ENCODE results near the gene CD247.

CD247 gene

DNA sequence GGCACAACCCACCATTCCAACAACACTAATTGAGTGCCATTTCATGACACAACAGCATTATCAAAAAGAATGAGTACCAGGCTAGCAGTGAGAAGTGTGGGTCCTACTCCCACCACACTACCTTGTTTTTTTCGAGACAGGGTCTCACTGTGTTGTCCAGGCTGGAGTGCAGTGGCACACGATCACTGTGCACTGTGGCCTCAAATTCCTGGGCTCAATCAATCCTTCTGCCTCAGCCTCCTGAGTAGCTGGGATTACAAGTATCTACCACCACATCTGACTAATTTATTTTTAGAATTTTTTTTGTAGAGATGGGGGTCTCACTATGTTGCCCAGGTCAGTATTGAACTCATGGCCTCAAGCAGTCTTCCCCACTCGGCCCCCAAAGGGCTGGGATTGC is 30.7 kb downstream of the CD247 start:
- DNase-seq = no peak

GRCh38 chr1:167486090-167486824 is 32.1 kb downstream of the CD247 start:
- peak in 1 of 2 donors; percentile 33 for DNase-seq

DNA sequence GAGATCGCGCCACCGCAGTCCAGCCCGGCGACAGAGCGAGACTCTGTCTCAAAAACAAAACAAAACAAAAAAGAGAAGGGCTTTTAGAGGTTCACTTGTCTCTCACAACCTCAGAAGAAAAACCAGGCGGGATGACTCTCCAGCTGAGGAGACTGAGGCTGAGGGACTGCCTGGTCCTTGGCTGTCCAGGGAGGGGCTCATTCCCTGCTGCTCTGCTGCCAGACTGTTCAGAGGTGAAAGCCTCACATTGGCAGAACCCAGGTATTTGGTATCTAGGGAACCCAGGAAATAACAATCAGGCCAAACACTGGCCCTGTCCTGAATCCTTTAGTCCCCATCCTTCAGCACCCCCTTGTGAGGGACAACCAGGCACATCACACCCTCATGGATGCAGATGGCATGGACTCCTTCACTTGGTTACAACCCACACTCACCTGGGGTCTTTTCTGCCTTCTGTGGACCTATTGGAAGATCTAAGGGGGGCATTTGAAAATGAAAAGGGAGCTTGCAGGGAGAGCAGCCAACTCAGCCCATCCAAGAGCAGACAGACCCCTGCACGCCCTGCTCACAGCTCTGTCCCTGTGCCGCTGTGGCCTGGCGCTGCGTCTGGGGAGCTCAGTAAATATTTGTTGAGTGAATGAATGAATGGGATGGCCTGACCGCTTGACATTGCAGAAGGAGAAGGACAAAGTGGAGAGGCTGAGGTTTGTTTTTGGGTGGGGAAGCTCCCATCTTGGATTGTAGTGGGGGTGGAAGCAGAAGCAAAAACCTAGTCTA is 33.4 kb downstream of the CD247 start:
- DNase-seq = no peak

DNA sequence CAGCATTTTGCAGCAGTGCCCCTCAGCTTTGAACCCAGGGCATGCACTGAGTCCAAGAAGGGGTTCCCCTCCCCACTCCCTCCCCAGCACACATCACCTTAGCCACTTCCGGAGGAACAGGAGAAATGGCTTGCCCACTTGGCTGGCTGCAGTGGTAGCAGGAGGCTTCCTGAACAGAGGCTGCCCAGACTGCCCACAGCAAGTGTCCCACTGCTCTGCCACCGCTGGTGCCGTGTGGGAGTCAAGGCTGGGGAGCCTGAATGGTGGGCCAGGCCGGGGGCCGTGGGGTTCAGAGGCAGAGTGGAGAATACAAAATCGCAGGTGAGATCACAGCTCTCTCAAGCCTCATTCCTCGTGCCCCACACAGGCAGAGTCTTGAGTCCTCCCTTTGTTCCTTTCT is 34.5 kb downstream of the CD247 start:
- DNase-seq = no peak

GRCh38 chr1:167482184-167482583 is 36.1 kb downstream of the CD247 start:
- peak; percentile 38 to 48 for DNase-seq

GRCh38 chr1:167479331-167479979 is 38.9 kb downstream of the CD247 start:
- no peak for DNase-seq

GRCh38 chr1:167477986-167478385 is 40.3 kb downstream of the CD247 start:
- no peak for DNase-seq

DNA sequence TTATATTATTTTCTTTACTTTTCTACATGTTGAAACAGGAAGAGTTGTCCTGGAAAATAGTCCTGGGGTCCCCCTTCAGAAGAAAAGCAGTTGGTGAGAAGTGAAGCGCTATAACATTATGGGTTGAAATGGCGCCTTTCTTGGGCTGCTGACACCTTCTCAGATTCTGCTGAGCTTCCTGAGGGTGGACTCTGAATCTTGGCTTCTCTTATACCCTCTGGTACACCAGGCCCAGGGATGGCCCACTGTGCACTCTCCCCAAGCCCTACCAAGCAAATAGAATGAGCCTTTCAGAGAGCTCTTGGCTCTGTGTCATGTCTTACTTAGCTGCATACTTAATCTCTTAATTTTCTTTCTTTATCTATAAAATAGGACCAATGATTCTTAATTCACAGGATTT is 42.3 kb downstream of the CD247 start:
- DNase-seq = no peak

- peak; percentile 36 to 65 for DNase-seq
Observed at GRCh38 chr1:167474191-167474641, 44.1 kb downstream of the CD247 start.

DNA sequence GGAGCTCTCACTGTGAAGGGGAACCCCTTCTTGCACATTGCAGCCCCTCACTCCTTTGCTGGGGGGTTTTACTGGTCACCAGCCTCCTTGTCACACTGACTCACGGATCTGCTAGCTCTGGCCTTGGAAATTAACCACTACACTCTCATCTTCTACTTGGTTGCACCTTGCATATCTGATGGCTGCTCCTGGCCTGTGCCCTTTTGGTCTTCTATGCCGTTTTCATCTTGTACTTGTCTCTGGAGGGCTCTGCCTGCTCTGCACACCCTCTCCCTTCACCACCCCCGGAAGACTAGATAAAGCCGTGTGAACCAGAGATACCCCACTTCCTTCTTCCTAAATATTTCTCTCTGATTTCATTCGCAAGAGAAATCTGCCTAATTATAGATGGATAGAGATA is 44.6 kb downstream of the CD247 start:
- no peak for DNase-seq

DNA sequence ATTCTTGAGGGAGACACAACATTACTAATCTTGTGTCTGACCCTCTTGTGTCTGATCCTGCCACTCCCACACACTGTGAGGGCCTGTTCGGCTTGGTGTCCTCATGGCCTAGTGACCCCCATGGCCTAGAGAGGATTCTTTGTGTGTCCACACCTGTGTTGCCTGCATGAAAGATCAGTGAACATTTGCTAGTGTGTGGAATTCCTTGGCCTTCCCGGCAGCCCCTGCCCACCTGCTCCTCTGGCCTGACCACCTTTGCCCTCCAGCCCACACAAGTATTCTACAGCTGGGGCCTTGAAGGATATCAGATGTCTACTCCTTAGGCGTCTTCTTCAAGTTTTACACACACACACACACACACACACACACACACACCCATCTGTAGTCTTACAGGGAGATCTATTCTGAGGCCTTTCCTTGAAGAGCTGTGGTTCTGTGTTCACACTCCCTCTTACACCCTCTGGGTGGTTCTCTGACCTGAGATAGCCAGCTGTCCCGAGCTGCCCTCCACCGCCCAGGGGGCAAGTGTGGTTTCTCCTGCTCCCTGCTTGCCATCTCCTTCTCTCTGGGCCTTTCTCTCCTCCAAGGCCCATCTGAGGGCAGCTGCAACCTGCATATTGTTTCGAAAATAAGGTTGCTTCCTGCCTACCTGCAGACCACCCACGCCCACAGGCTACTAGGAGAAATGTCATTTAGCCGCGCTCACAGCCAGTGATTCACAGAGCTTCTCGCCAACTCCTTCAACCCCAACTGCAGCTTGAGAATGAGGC is 45.4 kb downstream of the CD247 start:
- no peak for DNase-seq

DNA sequence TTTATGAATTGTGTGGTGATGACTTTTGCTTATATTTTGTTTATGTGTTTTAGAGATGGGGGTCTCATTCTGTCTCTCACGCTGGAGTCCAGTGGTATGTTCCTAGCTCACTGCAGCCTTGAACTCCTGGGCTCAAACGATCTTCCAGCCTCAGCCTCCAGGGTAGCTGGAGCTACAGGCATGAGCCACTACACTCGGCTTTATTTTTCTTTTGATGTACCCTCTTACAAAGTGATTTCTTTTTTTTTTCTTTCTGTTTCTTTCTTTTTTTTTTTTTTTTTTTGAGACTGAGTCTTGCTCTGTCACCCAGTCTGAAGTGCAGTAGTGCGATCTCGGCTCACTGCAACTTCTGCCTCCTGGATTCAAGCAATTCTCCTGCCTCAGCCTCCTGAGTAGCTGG is 46.8 kb downstream of the CD247 start:
- no peak for DNase-seq

DNA sequence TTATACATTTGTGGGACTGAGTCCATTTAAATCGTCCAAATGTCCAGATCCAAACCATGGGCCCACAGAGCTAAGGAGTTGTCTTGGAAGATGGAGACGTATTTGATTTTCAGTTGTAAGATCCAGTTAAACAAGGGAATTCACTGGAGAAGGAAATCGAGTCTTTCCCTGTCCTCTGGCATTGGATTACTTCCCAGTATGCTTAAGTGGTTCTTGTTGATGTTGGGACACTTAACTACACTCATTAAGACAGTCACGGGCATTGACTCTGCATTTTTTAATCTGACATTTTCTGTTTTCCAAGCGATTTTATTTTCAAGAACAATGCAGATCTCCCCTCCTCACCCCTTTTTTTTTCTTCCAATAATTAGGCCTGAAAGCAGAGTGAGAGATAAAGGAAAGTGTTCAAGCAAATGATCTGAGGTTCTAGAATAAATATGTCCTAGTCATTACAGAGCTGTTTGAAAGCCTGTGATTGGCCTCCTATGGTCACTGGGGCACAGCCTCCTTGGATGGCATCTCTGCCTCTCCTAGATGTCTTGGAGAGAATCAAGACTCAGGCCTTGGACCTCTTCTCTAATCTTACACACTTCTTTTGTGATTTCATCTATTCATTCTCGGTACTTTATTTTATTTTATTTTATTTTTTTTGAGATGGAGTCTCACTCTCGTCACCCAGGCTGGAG is 48.9 kb downstream of the CD247 start:
- no peak for DNase-seq

DNA sequence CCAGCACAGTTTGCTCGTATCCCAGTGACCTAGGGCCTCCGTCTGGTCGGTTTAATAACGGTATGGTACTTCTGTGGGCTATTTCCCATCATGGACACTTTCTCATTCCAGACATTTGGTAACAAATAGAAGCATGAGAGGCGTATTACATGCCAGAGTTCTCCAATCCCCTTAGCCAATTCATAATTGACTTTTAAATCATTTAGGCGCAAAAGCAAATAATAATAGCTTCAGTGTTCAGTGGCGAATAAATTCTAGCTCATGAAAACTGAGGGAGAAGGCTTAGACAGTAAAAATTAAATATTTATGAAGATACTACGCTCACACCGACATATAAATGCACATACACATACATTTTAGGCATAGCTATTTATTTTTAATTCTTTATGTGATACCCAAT is 50.6 kb downstream of the CD247 start:
- no peak for DNase-seq

DNA sequence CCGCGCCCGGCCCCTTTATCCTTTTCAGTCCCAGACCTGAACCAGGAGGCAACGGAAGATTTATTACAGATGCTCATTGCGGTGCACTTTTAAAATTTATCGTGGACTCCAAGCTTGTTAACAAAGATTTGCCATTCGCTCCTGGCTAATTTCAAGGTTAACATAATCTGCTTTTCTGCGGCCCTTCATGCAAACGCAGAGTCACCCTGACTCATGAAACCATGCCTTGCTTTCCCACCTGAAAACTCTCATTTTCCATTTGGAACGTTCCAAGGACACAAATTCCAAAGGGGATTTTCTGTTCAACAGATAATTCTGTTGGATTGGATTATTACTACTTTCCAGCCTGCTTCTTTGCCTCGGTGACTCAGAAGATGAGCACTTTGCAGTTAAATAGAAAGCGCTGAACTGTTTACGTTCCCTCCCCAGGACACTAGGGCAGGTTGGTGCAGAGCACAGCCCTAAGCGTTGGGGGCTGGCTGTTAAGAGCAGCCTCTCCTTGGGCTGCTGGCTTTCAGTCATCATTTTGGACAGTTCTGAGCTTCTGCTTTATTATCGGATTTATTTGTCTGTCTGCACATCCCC is 51.1 kb downstream of the CD247 start:
- no peak for DNase-seq

DNA sequence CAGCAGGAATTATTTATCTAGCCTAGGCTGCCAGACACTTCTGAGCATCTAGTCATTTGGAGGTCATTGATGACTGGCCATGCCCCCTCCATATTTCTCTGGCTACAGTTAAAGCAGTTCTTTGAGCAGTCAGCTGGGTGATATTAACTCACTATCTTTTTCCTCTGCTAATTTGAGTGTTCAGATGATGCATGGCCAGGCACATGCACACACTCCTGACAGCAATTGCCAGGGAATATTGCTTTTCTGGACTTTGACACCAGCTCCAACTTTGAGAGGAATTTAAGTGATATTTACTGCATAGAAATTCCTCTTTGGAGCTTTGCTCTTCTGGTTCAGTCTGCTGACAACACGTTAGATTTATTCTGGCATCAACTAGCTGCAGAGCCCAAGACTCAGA is 52.6 kb downstream of the CD247 start:
- DNase-seq = no peak

DNA sequence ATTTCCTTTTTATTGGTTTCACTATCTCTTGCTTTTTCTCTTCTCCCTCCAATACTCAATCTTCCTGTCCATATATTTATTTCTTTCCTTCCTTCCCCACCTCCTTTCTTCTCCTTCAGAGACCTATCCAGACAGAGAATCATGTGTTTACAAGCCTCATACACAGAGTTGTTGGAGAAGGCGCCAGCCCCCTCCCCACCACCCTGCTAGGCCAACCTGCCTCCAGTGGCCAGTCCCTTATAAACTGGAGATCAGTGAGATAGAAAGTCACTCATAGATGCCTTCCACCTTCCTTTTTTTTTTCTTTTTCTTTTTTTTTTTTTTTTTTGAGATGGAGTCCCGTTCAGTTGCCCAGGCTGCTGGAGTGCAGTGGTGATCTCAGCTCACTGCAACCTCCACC is 53.3 kb downstream of the CD247 start:
- DNase-seq = no peak

DNA sequence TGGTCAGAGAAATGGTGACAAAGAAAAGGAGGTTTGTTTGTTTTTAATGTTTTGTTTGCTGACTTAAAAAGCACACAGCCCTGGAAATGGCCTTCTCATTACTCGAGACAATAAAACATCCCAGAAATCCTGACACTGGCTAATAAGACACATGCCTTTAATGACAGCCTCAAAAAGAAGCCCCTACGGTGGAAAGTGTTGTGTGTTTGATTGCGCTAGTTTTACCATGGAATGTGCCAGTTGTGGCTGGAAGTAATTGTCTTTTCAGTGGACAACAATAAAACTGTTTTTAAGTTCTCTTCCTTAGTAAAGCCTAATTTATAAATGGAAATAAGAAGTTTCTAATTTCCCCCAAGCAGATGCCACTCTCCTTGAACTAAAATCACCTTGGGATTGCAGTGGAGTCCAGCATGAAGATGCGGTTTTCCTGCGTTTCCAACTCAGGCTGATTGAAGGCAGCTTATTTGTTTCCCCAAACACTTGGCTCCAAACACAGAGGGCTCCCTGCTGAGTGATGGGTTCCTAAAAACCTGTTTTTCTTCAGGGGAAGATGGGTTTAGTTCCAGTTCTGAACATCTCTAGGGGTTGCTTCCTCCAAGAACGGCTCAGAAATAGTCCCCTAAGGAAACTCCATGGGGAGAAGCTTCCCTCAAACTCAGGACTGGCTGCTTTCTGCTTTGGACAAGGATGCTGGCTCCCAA is 54.3 kb downstream of the CD247 start:
- no peak for DNase-seq

DNA sequence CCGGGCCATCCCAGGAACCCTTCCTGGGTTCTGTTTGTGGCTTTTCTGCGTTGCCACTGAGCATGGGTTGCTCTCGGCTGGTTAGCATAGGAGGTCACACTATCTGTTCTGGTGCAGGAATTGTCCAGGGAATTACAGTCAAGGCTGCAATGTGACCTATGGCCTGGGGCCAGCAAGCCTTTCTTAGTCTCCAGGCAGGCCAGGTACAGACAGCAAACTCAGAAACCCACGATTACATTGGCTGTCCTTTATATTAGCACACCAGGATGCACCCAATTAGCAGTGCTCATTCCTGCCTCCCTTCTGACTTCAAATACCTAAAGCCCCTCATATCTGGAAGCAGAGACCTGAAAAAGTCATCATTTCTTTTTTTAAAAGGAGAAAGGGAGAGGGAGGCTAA is 55.2 kb downstream of the CD247 start:
- DNase-seq = no peak

DNA sequence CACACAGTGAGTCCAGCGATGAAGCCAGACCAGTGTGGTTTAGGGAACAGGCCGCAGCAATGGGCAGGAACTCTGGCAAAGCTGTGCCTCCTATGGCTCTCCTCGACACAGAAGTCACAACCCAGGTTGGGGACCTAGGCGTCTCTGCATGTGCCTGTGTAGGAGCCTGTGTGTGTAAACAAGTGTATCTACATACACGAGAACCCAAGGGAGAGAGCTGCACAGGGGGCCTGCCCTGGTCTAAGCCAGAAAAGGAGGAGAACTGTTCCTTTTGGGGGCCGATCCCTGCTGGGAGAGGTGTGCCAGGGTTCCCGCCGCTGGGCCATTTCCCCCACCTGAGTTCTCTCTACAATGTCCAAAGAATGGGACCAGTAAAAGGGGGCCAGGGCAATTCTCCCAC is 56.0 kb downstream of the CD247 start:
- no peak for DNase-seq

GRCh38 chr1:167460836-167461235 is 57.5 kb downstream of the CD247 start:
- DNase-seq = peak; percentile 51 to 64
